Tibial nerve (tissue), 4 donors: ENCODE data around the gene PLGRKT. TPM values are rescaled to one million over a fixed set of nuclear protein-coding genes. Genes with fewer than 3 reads are reported as not detected.

Experiments
- DNase-seq, 2 donors: peaks; one replicate each; pipeline ENCODE4 v3.0.0-alpha.2; 2019; ENCODE audit warnings: low spot score in 2 of 2
- H3K27ac ChIP-seq, 4 donors: fragments of 200-600 bp; sonication (generic) in 3 of 4; one replicate each; pipeline ENCODE4 v1.5.1; 2017 to 2019; ENCODE audit warnings: mild to moderate bottlenecking in 1 of 4
- H3K27me3 ChIP-seq, 2 donors: fragments of 200-600 bp; sonication (generic) in 1 of 2; one replicate each; pipeline versions ENCODE4 v1.5.1 to v1.6.0; 2017 to 2019
- H3K36me3 ChIP-seq, 3 donors: fragments of 200-600 bp; sonication (generic); one replicate each; pipeline ENCODE4 v1.5.1; 2018 to 2019
- H3K4me1 ChIP-seq, 4 donors: fragments of 200-600 bp; sonication (generic) in 3 of 4; one replicate each; pipeline ENCODE4 v1.5.1; 2017 to 2019
- H3K4me3 ChIP-seq, 4 donors: fragments of 200-600 bp; sonication (generic) in 3 of 4; one replicate each; pipeline ENCODE4 v1.5.1; 2017 to 2019; ENCODE audit warnings: mild to moderate bottlenecking in 1 of 4, moderate library complexity in 1 of 4
- H3K9me3 ChIP-seq, 4 donors: fragments of 200-600 bp; sonication (generic) in 3 of 4; one replicate each; pipeline ENCODE4 v1.5.1; 2017 to 2019
- CTCF ChIP-seq, 5 experiments: fragments of 200-600 bp in 3 of 5; fragments of 450-650 bp in 2 of 5; sonication (generic) in 3 of 5; IDR thresholded peaks; one replicate each; pipeline ENCODE4 v1.5.1; 2016 to 2019; ENCODE audit warnings: antibody characterized with exemption in 5 of 5, mild to moderate bottlenecking in 3 of 5, moderate library complexity in 2 of 5
- EP300 ChIP-seq, 2 donors: sonication (generic); formaldehyde crosslinking; IDR thresholded peaks; one replicate each; pipeline ENCODE4 v1.6.1; 2017; ENCODE audit warnings: antibody characterized with exemption in 2 of 2, mild to moderate bottlenecking in 1 of 2
- POLR2A ChIP-seq, 2 donors: fragments of 450-650 bp; IDR thresholded peaks; one replicate each; pipeline ENCODE4 v1.6.1; 2017; ENCODE audit warnings: antibody characterized with exemption in 2 of 2, mild to moderate bottlenecking in 2 of 2, moderate library complexity in 2 of 2
- WGBS, 2 donors: methylation state at CpG; one replicate each; pipeline ENCODE4 v1.1.5; 2018; 5-methylcytosine and 5-hydroxymethylcytosine counted together
- total RNA-seq, 4 donors: library from RNA; depleted of rRNA; stranded (reverse); fragments of >200 nt; gene quantifications; one replicate each; pipeline ENCODE4 v1.1.0, GENCODE V29; 2016

PLGRKT gene
- total RNA-seq, 4 donors from 2014 or later: 8.4 to 12.0 (median 9.3) TPM

GRCh38 chr9:5442400-5443011 lies 4.8 kb upstream of the PLGRKT start:
- H3K4me1 ChIP-seq: peaks cover 0 to 10% (median 7%) of the 10 kb centered on the region in 4 donors
- peak in 4 of 5 experiments; percentile 31 to 44 (median 35) for TF ChIP-seq CTCF (IDR thresholded peaks at IDR 0.05)
- TF ChIP-seq POLR2A (IDR thresholded peaks at IDR 0.05): no peak
- no peak overlapping the region for H3K27ac ChIP-seq
- H3K27me3 ChIP-seq: no peaks in the 10 kb centered on the region
- WGBS, 2 donors: 48 to 50% methylated on average over 2 of the region's 2 CpGs
- H3K9me3 ChIP-seq: no peaks in the 10 kb centered on the region
- H3K4me3 ChIP-seq: no peak overlapping the region
- no peaks in the 10 kb centered on the region for H3K36me3 ChIP-seq
- no peak for DNase-seq

- H3K4me1 ChIP-seq: peaks cover 0 to 21% (median 12%) of the 10 kb centered on the region in 4 donors
- no peak overlapping the region for H3K4me3 ChIP-seq
- no peaks in the 10 kb centered on the region for H3K9me3 ChIP-seq
- H3K27me3 ChIP-seq: no peaks in the 10 kb centered on the region
- 91 to 92% methylated on average over 2 of the region's 2 CpGs for WGBS, 2 donors
- no peak for DNase-seq
- TF ChIP-seq CTCF (IDR thresholded peaks at IDR 0.05): no peak
- no peak for TF ChIP-seq POLR2A (IDR thresholded peaks at IDR 0.05)
- TF ChIP-seq EP300 (IDR thresholded peaks at IDR 0.05): no peak
- H3K36me3 ChIP-seq: peaks cover 0 to under 1% (median 0%) of the 10 kb centered on the region in 3 donors
- H3K27ac ChIP-seq: no peak overlapping the region
Measured at GRCh38 chr9:5441043-5441442, 3.3 kb upstream of the PLGRKT start.

GRCh38 chr9:5440426-5440825 lies 2.7 kb upstream of the PLGRKT start:
- DNase-seq: no peak
- Histone ChIP-seq H3K4me3 (no peak overlapping the region), H3K36me3 (peaks cover 0 to 5% (median 0%) of the 10 kb centered on the region in 3 donors), H3K9me3 (no peaks in the 10 kb centered on the region), H3K27me3 (no peaks in the 10 kb centered on the region), H3K4me1 (peaks cover 0 to 22% (median 12%) of the 10 kb centered on the region in 4 donors), H3K27ac (no peak overlapping the region)
- 90 to 92% methylated on average over 3 of the region's 3 CpGs for WGBS, 2 donors
- no peak for TF ChIP-seq EP300 (IDR thresholded peaks at IDR 0.05)
- no peak for TF ChIP-seq POLR2A (IDR thresholded peaks at IDR 0.05)
- no peak for TF ChIP-seq CTCF (IDR thresholded peaks at IDR 0.05)

GRCh38 chr9:5438301-5439162 lies 807 bp upstream of the PLGRKT start:
- Histone ChIP-seq H3K4me3 (peak overlapping the region; percentile 34 to 76 (median 66)), H3K27ac (peak overlapping the region; percentile 82 to 94 (median 88)), H3K4me1 (peaks cover 0 to 22% (median 12%) of the 10 kb centered on the region in 4 donors), H3K9me3 (no peaks in the 10 kb centered on the region), H3K36me3 (peaks cover 0 to 16% (median 0%) of the 10 kb centered on the region in 3 donors), H3K27me3 (no peaks in the 10 kb centered on the region)
- WGBS, 2 donors: 62 to 68% methylated on average over 20 to 21 of the region's 21 CpGs
- no peak for DNase-seq
- TF ChIP-seq POLR2A (IDR thresholded peaks at IDR 0.05): no peak
- TF ChIP-seq CTCF (IDR thresholded peaks at IDR 0.05): no peak
- TF ChIP-seq EP300 (IDR thresholded peaks at IDR 0.05): no peak

GRCh38 chr9:5436441-5436840 lies 1.3 kb downstream of the PLGRKT start:
- no peak for TF ChIP-seq EP300 (IDR thresholded peaks at IDR 0.05)
- no peak for TF ChIP-seq POLR2A (IDR thresholded peaks at IDR 0.05)
- no peak for TF ChIP-seq CTCF (IDR thresholded peaks at IDR 0.05)
- no peak for DNase-seq
- peak overlapping the region in 3 of 4 donors; percentile 82 to 94 (median 91) for H3K27ac ChIP-seq
- no peak overlapping the region for H3K4me3 ChIP-seq
- peaks cover 0 to 37% (median 0%) of the 10 kb centered on the region in 3 donors for H3K36me3 ChIP-seq
- peaks cover 0 to 22% (median 12%) of the 10 kb centered on the region in 4 donors for H3K4me1 ChIP-seq
- WGBS, 2 donors: 91 to 93% methylated on average over 2 of the region's 2 CpGs
- no peaks in the 10 kb centered on the region for H3K27me3 ChIP-seq
- H3K9me3 ChIP-seq: no peaks in the 10 kb centered on the region
